ENCODE results near the gene SLC43A1.

Gene SLC43A1

GRCh38 chr11:57500926-57501325, 14.6 kb downstream of the SLC43A1 start:
- Histone ChIP-seq H3K79me2 (ENCODE audit: control insufficient read depth, low read length) (no peaks in the 10 kb centered on the region; the same call in 1 of the 2 replicates), H3K9me2 (replicated peaks; ENCODE audit: control insufficient read depth, low read length) (no peaks in the 10 kb centered on the region), H3K36me3 (ENCODE audit: control insufficient read depth, low read length) (peaks cover 44% of the 10 kb centered on the region; the same call in 1 of the 2 replicates), H3K27me3 (ENCODE audit: control insufficient read depth, low read length) (no peaks in the 10 kb centered on the region), H3K4me1 (ENCODE audit: control insufficient read depth, low read length) (no peaks in the 10 kb centered on the region), H3F3A (ENCODE audit: control insufficient read depth, insufficient read depth) (no peaks in the 10 kb centered on the region), H3K27ac (ENCODE audit: low read depth, low read length) (no peak overlapping the region), H3K4me3 (ENCODE audit: low read length) (no peak overlapping the region), H4K20me1 (ENCODE audit: control insufficient read depth, insufficient read depth, low read depth, low read length) (no peaks in the 10 kb centered on the region), H3K9me3 (ENCODE audit: control insufficient read depth, insufficient read depth, low read length) (no peaks in the 10 kb centered on the region), H3K4me2 (ENCODE audit: low read length) (no peak overlapping the region)
- no peak for TF ChIP-seq EZH2phosphoT487 (IDR thresholded peaks at IDR 0.05; ENCODE audit: borderline replicate concordance, low read length)
- no peak for TF ChIP-seq CTCF (IDR thresholded peaks at IDR 0.05; ENCODE audit: low read depth, low read length, poor library complexity, severe bottlenecking)

GRCh38 chr11:57500515-57500914, 15.0 kb downstream of the SLC43A1 start:
- H3K9me2 ChIP-seq (replicated peaks; ENCODE audit: control insufficient read depth, low read length): no peaks in the 10 kb centered on the region
- H3K27me3 ChIP-seq (ENCODE audit: control insufficient read depth, low read length): no peaks in the 10 kb centered on the region
- no peak overlapping the region for H3K4me3 ChIP-seq (ENCODE audit: low read length)
- no peak overlapping the region for H3K4me2 ChIP-seq (ENCODE audit: low read length)
- no peak for TF ChIP-seq EZH2phosphoT487 (IDR thresholded peaks at IDR 0.05; ENCODE audit: borderline replicate concordance, low read length)
- TF ChIP-seq CTCF (IDR thresholded peaks at IDR 0.05; ENCODE audit: low read depth, low read length, poor library complexity, severe bottlenecking): no peak
- H3K4me1 ChIP-seq (ENCODE audit: control insufficient read depth, low read length): no peaks in the 10 kb centered on the region
- no peak overlapping the region for H3K27ac ChIP-seq (ENCODE audit: low read depth, low read length)
- peaks cover 42% of the 10 kb centered on the region; the same call in 1 of the 2 replicates for H3K36me3 ChIP-seq (ENCODE audit: control insufficient read depth, low read length)
- no peaks in the 10 kb centered on the region; the same call in 1 of the 2 replicates for H3K79me2 ChIP-seq (ENCODE audit: control insufficient read depth, low read length)
- H3F3A ChIP-seq (ENCODE audit: control insufficient read depth, insufficient read depth): no peaks in the 10 kb centered on the region
- H4K20me1 ChIP-seq (ENCODE audit: control insufficient read depth, insufficient read depth, low read depth, low read length): no peaks in the 10 kb centered on the region
- no peaks in the 10 kb centered on the region for H3K9me3 ChIP-seq (ENCODE audit: control insufficient read depth, insufficient read depth, low read length)

- H3K79me2 ChIP-seq (ENCODE audit: control insufficient read depth, low read length): no peaks in the 10 kb centered on the region; the same call in 1 of the 2 replicates
- TF ChIP-seq EZH2phosphoT487 (IDR thresholded peaks at IDR 0.05; ENCODE audit: borderline replicate concordance, low read length) (no peak), CTCF (IDR thresholded peaks at IDR 0.05; ENCODE audit: low read depth, low read length, poor library complexity, severe bottlenecking) (no peak)
- no peaks in the 10 kb centered on the region for H3F3A ChIP-seq (ENCODE audit: control insufficient read depth, insufficient read depth)
- no peak overlapping the region for H3K4me3 ChIP-seq (ENCODE audit: low read length)
- no peak overlapping the region for H3K27ac ChIP-seq (ENCODE audit: low read depth, low read length)
- H3K9me2 ChIP-seq (replicated peaks; ENCODE audit: control insufficient read depth, low read length): no peaks in the 10 kb centered on the region
- no peaks in the 10 kb centered on the region for H3K27me3 ChIP-seq (ENCODE audit: control insufficient read depth, low read length)
- no peaks in the 10 kb centered on the region for H3K9me3 ChIP-seq (ENCODE audit: control insufficient read depth, insufficient read depth, low read length)
- peaks cover 40% of the 10 kb centered on the region; the same call in 1 of the 2 replicates for H3K36me3 ChIP-seq (ENCODE audit: control insufficient read depth, low read length)
- H4K20me1 ChIP-seq (ENCODE audit: control insufficient read depth, insufficient read depth, low read depth, low read length): no peaks in the 10 kb centered on the region
- no peak overlapping the region for H3K4me2 ChIP-seq (ENCODE audit: low read length)
- H3K4me1 ChIP-seq (ENCODE audit: control insufficient read depth, low read length): no peaks in the 10 kb centered on the region
These were observed 15.5 kb downstream of the SLC43A1 start for GRCh38 chr11:57499983-57500461.
